ENCODE results near the gene KRTAP19-2.

KRTAP19-2 gene

GRCh38 chr21:30468900-30469714 lies 18.1 kb downstream of the KRTAP19-2 start:
- Histone ChIP-seq H3K36me3 (replicated peaks; ENCODE audit: low read depth, low read length) (no peaks in the 10 kb centered on the region), H3K9ac (ENCODE audit: low read length) (no peak overlapping the region), H3K4me2 (ENCODE audit: low read length) (no peak overlapping the region), H3K4me1 (ENCODE audit: low read length) (no peaks in the 10 kb centered on the region), H4K20me1 (ENCODE audit: insufficient read depth, low read length) (no peaks in the 10 kb centered on the region), H3K4me3 (ENCODE audit: low read length) (no peak overlapping the region), H3K9me3 (ENCODE audit: insufficient read depth, low read length) (no peaks in the 10 kb centered on the region), H3K79me2 (ENCODE audit: low read length) (no peaks in the 10 kb centered on the region), H2AFZ (ENCODE audit: low read depth, low read length) (no peak overlapping the region), H3K27ac (ENCODE audit: low read length) (no peak overlapping the region), H3K27me3 (ENCODE audit: low read depth, low read length) (no peaks in the 10 kb centered on the region)
- no peak for TF ChIP-seq CTCF (IDR thresholded peaks at IDR 0.05; ENCODE audit: low read depth, low read length)
- TF ChIP-seq EZH2phosphoT487 (IDR thresholded peaks at IDR 0.05; ENCODE audit: low read depth): no peak

GRCh38 chr21:30463713-30464112 lies 23.5 kb downstream of the KRTAP19-2 start:
- no peaks in the 10 kb centered on the region for H3K79me2 ChIP-seq (ENCODE audit: low read length)
- no peaks in the 10 kb centered on the region for H3K36me3 ChIP-seq (replicated peaks; ENCODE audit: low read depth, low read length)
- no peaks in the 10 kb centered on the region for H3K9me3 ChIP-seq (ENCODE audit: insufficient read depth, low read length)
- H4K20me1 ChIP-seq (ENCODE audit: insufficient read depth, low read length): no peaks in the 10 kb centered on the region
- TF ChIP-seq EZH2phosphoT487 (IDR thresholded peaks at IDR 0.05; ENCODE audit: low read depth) (no peak), CTCF (IDR thresholded peaks at IDR 0.05; ENCODE audit: low read depth, low read length) (peak; percentile 52)
- H2AFZ ChIP-seq (ENCODE audit: low read depth, low read length): 0 out of 2 replicates have a peak overlapping the region, but pooled peaks have one; percentile 69
- H3K4me2 ChIP-seq (ENCODE audit: low read length): peak overlapping the region; percentile 43; the same call in 1 of the 2 replicates
- H3K4me3 ChIP-seq (ENCODE audit: low read length): no peak overlapping the region
- H3K27me3 ChIP-seq (ENCODE audit: low read depth, low read length): no peaks in the 10 kb centered on the region
- no peak overlapping the region for H3K27ac ChIP-seq (ENCODE audit: low read length)
- no peak overlapping the region for H3K9ac ChIP-seq (ENCODE audit: low read length)
- 0 out of 2 replicates have a peak, but pooled peaks cover 3% of the 10 kb centered on the region for H3K4me1 ChIP-seq (ENCODE audit: low read length)

GRCh38 chr21:30448514-30448913 lies 38.7 kb downstream of the KRTAP19-2 start:
- no peak overlapping the region for H3K9ac ChIP-seq (ENCODE audit: low read length)
- H3K4me1 ChIP-seq (ENCODE audit: low read length): no peaks in the 10 kb centered on the region; the same call in 1 of the 2 replicates
- no peak overlapping the region for H3K4me2 ChIP-seq (ENCODE audit: low read length)
- no peaks in the 10 kb centered on the region for H3K9me3 ChIP-seq (ENCODE audit: insufficient read depth, low read length)
- H3K27me3 ChIP-seq (ENCODE audit: low read depth, low read length): no peaks in the 10 kb centered on the region
- no peaks in the 10 kb centered on the region for H4K20me1 ChIP-seq (ENCODE audit: insufficient read depth, low read length)
- no peaks in the 10 kb centered on the region for H3K79me2 ChIP-seq (ENCODE audit: low read length)
- H2AFZ ChIP-seq (ENCODE audit: low read depth, low read length): no peak overlapping the region
- no peaks in the 10 kb centered on the region for H3K36me3 ChIP-seq (replicated peaks; ENCODE audit: low read depth, low read length)
- H3K4me3 ChIP-seq (ENCODE audit: low read length): no peak overlapping the region
- no peak for TF ChIP-seq EZH2phosphoT487 (IDR thresholded peaks at IDR 0.05; ENCODE audit: low read depth)
- no peak for TF ChIP-seq CTCF (IDR thresholded peaks at IDR 0.05; ENCODE audit: low read depth, low read length)
- H3K27ac ChIP-seq (ENCODE audit: low read length): no peak overlapping the region

- no peak overlapping the region for H3K9ac ChIP-seq (ENCODE audit: low read length)
- H3K79me2 ChIP-seq (ENCODE audit: low read length): no peaks in the 10 kb centered on the region
- H3K4me1 ChIP-seq (ENCODE audit: low read length): no peaks in the 10 kb centered on the region; the same call in 1 of the 2 replicates
- H2AFZ ChIP-seq (ENCODE audit: low read depth, low read length): no peak overlapping the region
- no peaks in the 10 kb centered on the region for H3K9me3 ChIP-seq (ENCODE audit: insufficient read depth, low read length)
- H3K27ac ChIP-seq (ENCODE audit: low read length): no peak overlapping the region
- H3K27me3 ChIP-seq (ENCODE audit: low read depth, low read length): no peaks in the 10 kb centered on the region
- no peaks in the 10 kb centered on the region for H3K36me3 ChIP-seq (replicated peaks; ENCODE audit: low read depth, low read length)
- no peaks in the 10 kb centered on the region for H4K20me1 ChIP-seq (ENCODE audit: insufficient read depth, low read length)
- H3K4me2 ChIP-seq (ENCODE audit: low read length): no peak overlapping the region
- no peak overlapping the region for H3K4me3 ChIP-seq (ENCODE audit: low read length)
- no peak for TF ChIP-seq CTCF (IDR thresholded peaks at IDR 0.05; ENCODE audit: low read depth, low read length)
These were observed 40.2 kb downstream of the KRTAP19-2 start for GRCh38 chr21:30447056-30447455.
